ENCODE results near the gene GRAPL. TPM values are rescaled to one million over a fixed set of nuclear protein-coding genes. Genes with fewer than 3 reads are reported as not detected.
"Not testable (repeated sequence)": the region's sequence is repeated elsewhere in the genome, so short reads cannot be mapped to it uniquely, and the experiment has no call there.

GRAPL gene
- total RNA-seq, 1 experiment from 2014 or later: not detected

GRCh38 chr17:19188870-19189708 is 61.7 kb downstream of the GRAPL start:
- DNase-seq (ENCODE audit: low spot score): not testable (repeated sequence)

GRCh38 chr17:19189781-19190405 is 62.5 kb downstream of the GRAPL start:
- not testable (repeated sequence) for DNase-seq (ENCODE audit: low spot score)

- DNase-seq (ENCODE audit: low spot score): not testable (repeated sequence)
Measured at GRCh38 chr17:19196382-19197204, 69.2 kb downstream of the GRAPL start.

GRCh38 chr17:19202448-19202847 is 75.1 kb downstream of the GRAPL start:
- not testable (repeated sequence) for DNase-seq (ENCODE audit: low spot score)

- DNase-seq (ENCODE audit: low spot score): not testable (repeated sequence)
Measured at GRCh38 chr17:19203429-19203828, 76.0 kb downstream of the GRAPL start.

Other genes starting within 250 kb of the GRAPL start
- not detected in 2 replicates for gene SLC5A10, start 175.4 kb upstream of the GRAPL start, total RNA-seq (2014; rRNA removed; shearing (Covaris generic))
- 38.9 and 44.6 TPM in 2 replicates for gene FAM83G, start 122.8 kb upstream of the GRAPL start, total RNA-seq (2014; rRNA removed; shearing (Covaris generic))
- gene GRAP, start 80.6 kb upstream of the GRAPL start, total RNA-seq (2014; rRNA removed; shearing (Covaris generic)): 1.2 and 1.5 TPM in 2 replicates
- 16.8 and 18.1 TPM in 2 replicates for gene EPN2, start 109.8 kb downstream of the GRAPL start, total RNA-seq (2014; rRNA removed; shearing (Covaris generic))
- 28.1 and 29.3 TPM in 2 replicates for gene B9D1, start 235.1 kb downstream of the GRAPL start, total RNA-seq (2014; rRNA removed; shearing (Covaris generic))